ENCODE measurements around the gene EXOC1L.

Gene EXOC1L

GRCh38 chr4:55874831-55875230 is 55.2 kb downstream of the EXOC1L start:
- no peak for DNase-seq (ENCODE audit: low read depth, low spot score)
- in situ Hi-C loops (cut with HindIII; ENCODE audit: low sequenced_read_pairs), result no loop called here
- H3K4me3 ChIP-seq (ENCODE audit: low read depth, low read length), result no peak overlapping the region
- TF ChIP-seq CTCF (IDR thresholded peaks at IDR 0.05; ENCODE audit: low read depth, low read length), result no peak

GRCh38 chr4:55876387-55876786 is 56.8 kb downstream of the EXOC1L start:
- TF ChIP-seq CTCF (IDR thresholded peaks at IDR 0.05; ENCODE audit: low read depth, low read length), result no peak
- H3K4me3 ChIP-seq (ENCODE audit: low read depth, low read length), result no peak overlapping the region
- in situ Hi-C loops (cut with HindIII; ENCODE audit: low sequenced_read_pairs), result no loop called here
- DNase-seq (ENCODE audit: low read depth, low spot score), result no peak

- in situ Hi-C loops (cut with HindIII; ENCODE audit: low sequenced_read_pairs), result no loop called here
- TF ChIP-seq CTCF (IDR thresholded peaks at IDR 0.05; ENCODE audit: low read depth, low read length), result no peak
- no peak overlapping the region for H3K4me3 ChIP-seq (ENCODE audit: low read depth, low read length)
- DNase-seq (ENCODE audit: low read depth, low spot score), result no peak
These were observed 59.6 kb downstream of the EXOC1L start for GRCh38 chr4:55879224-55879623.

- H3K4me3 ChIP-seq (ENCODE audit: low read depth, low read length), result no peak overlapping the region
- in situ Hi-C loops (cut with HindIII; ENCODE audit: low sequenced_read_pairs), result no loop called here
- no peak for TF ChIP-seq CTCF (IDR thresholded peaks at IDR 0.05; ENCODE audit: low read depth, low read length)
- DNase-seq (ENCODE audit: low read depth, low spot score), result no peak
These were observed 61.2 kb downstream of the EXOC1L start for GRCh38 chr4:55880652-55881280.

- no peak for DNase-seq (ENCODE audit: low read depth, low spot score)
- no peak for TF ChIP-seq CTCF (IDR thresholded peaks at IDR 0.05; ENCODE audit: low read depth, low read length)
- in situ Hi-C loops (cut with HindIII; ENCODE audit: low sequenced_read_pairs), result no loop called here
- H3K4me3 ChIP-seq (ENCODE audit: low read depth, low read length), result no peak overlapping the region
These were observed 64.7 kb downstream of the EXOC1L start for GRCh38 chr4:55884093-55884850.

- in situ Hi-C loops (cut with HindIII; ENCODE audit: low sequenced_read_pairs), result no loop called here
- no peak for TF ChIP-seq CTCF (IDR thresholded peaks at IDR 0.05; ENCODE audit: low read depth, low read length)
These were observed 65.2 kb downstream of the EXOC1L start for GRCh38 chr4:55884851-55885219.

More at GRCh38 chr4:55884851-55885219, 65.2 kb downstream of the EXOC1L start:
- no peak for DNase-seq (ENCODE audit: low read depth, low spot score)
- H3K4me3 ChIP-seq (ENCODE audit: low read depth, low read length), result no peak overlapping the region

All from astrocyte of the spinal cord (primary cell).